H9 (cell line): ENCODE measurements around the gene RASGRF1. TPM values are rescaled to one million over a fixed set of nuclear protein-coding genes. Genes with fewer than 3 reads are reported as not detected.

Source experiments
- DNase-seq: peaks from one replicate; pipeline ENCODE4 v3.0.0-alpha.2; 2017
- H2AFZ ChIP-seq: one replicate; pipeline ENCODE4 v1.6.1; 2013; ENCODE audit warnings: mild to moderate bottlenecking, low read length, control low read depth, moderate library complexity
- H2AK5ac ChIP-seq: 2 replicates; pipeline ENCODE4 v1.6.1; 2013; ENCODE audit warnings: low read length, control low read depth, mixed read lengths; ENCODE audit not compliant: insufficient read length
- H2BK120ac ChIP-seq: one replicate; pipeline ENCODE4 v1.6.1; 2013; ENCODE audit warnings: low read depth, mild to moderate bottlenecking, low read length, control low read depth, inconsistent platforms; ENCODE audit not compliant: poor library complexity, severe bottlenecking
- H2BK12ac ChIP-seq: 2 replicates; pipeline ENCODE4 v1.6.1; 2013; ENCODE audit warnings: low read length, control low read depth, mixed read lengths, low read depth; ENCODE audit not compliant: insufficient read length
- H2BK15ac ChIP-seq: 2 replicates; pipeline ENCODE4 v1.6.1; 2013; ENCODE audit warnings: low read depth, low read length, control low read depth
- H2BK20ac ChIP-seq: one replicate; pipeline ENCODE4 v1.6.1; 2013; ENCODE audit warnings: low read depth, mild to moderate bottlenecking, low read length, control low read depth, inconsistent platforms; ENCODE audit not compliant: poor library complexity, severe bottlenecking
- H2BK5ac ChIP-seq: 2 replicates; pipeline ENCODE4 v1.6.1; 2013; ENCODE audit warnings: low read length, control low read depth, mixed read lengths; ENCODE audit not compliant: insufficient read length
- H3K14ac ChIP-seq: 2 replicates; pipeline ENCODE4 v1.6.1; 2013; ENCODE audit warnings: low read length, control low read depth; ENCODE audit not compliant: insufficient read depth
- H3K18ac ChIP-seq: 2 replicates; pipeline ENCODE4 v1.6.1; 2013; ENCODE audit warnings: low read depth, mild to moderate bottlenecking, mixed read lengths, low read length, control low read depth; ENCODE audit not compliant: insufficient read length
- H3K23ac ChIP-seq: 2 replicates; pipeline ENCODE4 v1.6.1; 2013; ENCODE audit warnings: low read length, control low read depth, mixed read lengths, low read depth; ENCODE audit not compliant: insufficient read length
- H3K23me2 ChIP-seq: 2 replicates; pipeline ENCODE4 v1.6.1; 2013; ENCODE audit warnings: low read depth, mild to moderate bottlenecking, mixed read lengths, low read length, control low read depth; ENCODE audit not compliant: insufficient read length, poor library complexity, severe bottlenecking
- H3K27ac ChIP-seq: 2 replicates; pipeline ENCODE4 v1.5.1; 2013; ENCODE audit warnings: low read length, control low read depth, mixed read lengths, low read depth; ENCODE audit not compliant: insufficient read length
- H3K27me3 ChIP-seq: 2 replicates; pipeline ENCODE4 v1.6.1; 2013; ENCODE audit warnings: low read length, control low read depth, inconsistent platforms; ENCODE audit not compliant: insufficient read depth
- H3K4ac ChIP-seq: 2 replicates; pipeline ENCODE4 v1.6.1; 2013; ENCODE audit warnings: low read depth, mild to moderate bottlenecking, control low read depth, inconsistent platforms, low read length, moderate library complexity
- H3K4me1 ChIP-seq: 2 replicates; pipeline ENCODE4 v1.6.1; 2013; ENCODE audit warnings: low read length, control low read depth, inconsistent platforms; ENCODE audit not compliant: insufficient read depth
- H3K4me2 ChIP-seq: 2 replicates; pipeline ENCODE4 v1.6.1; 2013; ENCODE audit warnings: low read length, control low read depth, mixed read lengths; ENCODE audit not compliant: insufficient read length, insufficient read depth
- H3K56ac ChIP-seq: 2 replicates; pipeline ENCODE4 v1.6.1; 2013; ENCODE audit warnings: low read depth, mild to moderate bottlenecking, mixed read lengths, low read length, control low read depth; ENCODE audit not compliant: insufficient read length
- H3K79me1 ChIP-seq: 2 replicates; pipeline ENCODE4 v1.6.1; 2013; ENCODE audit warnings: low read depth, mild to moderate bottlenecking, moderate library complexity, low read length, control low read depth, inconsistent platforms; ENCODE audit not compliant: insufficient read depth, poor library complexity, severe bottlenecking
- H3K79me2 ChIP-seq: 2 replicates; pipeline ENCODE4 v1.6.1; 2013; ENCODE audit warnings: low read length, control low read depth, inconsistent platforms; ENCODE audit not compliant: insufficient read depth
- H3K9ac ChIP-seq: 2 replicates; pipeline ENCODE4 v1.6.1; 2013; ENCODE audit warnings: low read length, control low read depth, mixed read lengths; ENCODE audit not compliant: insufficient read length; ENCODE audit errors: extremely low read depth
- H3K9me3 ChIP-seq: one replicate; pipeline ENCODE4 v1.6.1; 2013; ENCODE audit warnings: low read depth, low read length, inconsistent platforms; ENCODE audit not compliant: control insufficient read depth
- H3T11ph ChIP-seq: one replicate; pipeline ENCODE4 v1.6.1; 2013; ENCODE audit warnings: mild to moderate bottlenecking, low read length, control low read depth, inconsistent platforms
- H4K20me1 ChIP-seq: one replicate; pipeline ENCODE4 v1.6.1; 2013; ENCODE audit not compliant: control insufficient read depth, insufficient read length, insufficient read depth
- H4K5ac ChIP-seq: 2 replicates; pipeline ENCODE4 v1.6.1; 2013; ENCODE audit warnings: low read depth, mild to moderate bottlenecking, mixed read lengths, low read length, control low read depth; ENCODE audit not compliant: insufficient read length
- H4K8ac ChIP-seq: replicated peaks from 2 replicates; pipeline ENCODE4 v1.6.1; 2013; ENCODE audit warnings: low read length, control low read depth, mixed read lengths, low read depth; ENCODE audit not compliant: insufficient read length
- H4K91ac ChIP-seq: 2 replicates; pipeline ENCODE4 v1.6.1; 2013; ENCODE audit warnings: low read depth, mild to moderate bottlenecking, moderate library complexity, mixed read lengths, low read length, control low read depth; ENCODE audit not compliant: insufficient read length
- H3K27ac Mint-ChIP-seq, 3 experiments: 2 replicates in 2 of 3; 3 replicates in 1 of 3; pipeline ENCODE4 v1.8.0; 2020 to 2021; ENCODE audit warnings: mixed read lengths in 3 of 3, mild to moderate bottlenecking in 1 of 3, moderate library complexity in 1 of 3
- H3K27me3 Mint-ChIP-seq: 2 replicates; pipeline ENCODE4 v1.8.0; 2021; ENCODE audit warnings: low read depth, mild to moderate bottlenecking, moderate library complexity, mixed read lengths
- H3K36me3 Mint-ChIP-seq, 3 experiments: 2 replicates in 2 of 3; 3 replicates in 1 of 3; pipeline ENCODE4 v1.8.0; 2020 to 2021; ENCODE audit warnings: low read depth in 3 of 3, mixed read lengths in 3 of 3; ENCODE audit not compliant: insufficient read depth in 1 of 3
- H3K4me1 Mint-ChIP-seq, 2 experiments: 2 replicates each; pipeline ENCODE4 v1.8.0; 2020; ENCODE audit warnings: mixed read lengths in 2 of 2
- H3K4me3 Mint-ChIP-seq, 2 experiments: 2 replicates in 1 of 2; 3 replicates in 1 of 2; pipeline ENCODE4 v1.8.0; 2020 to 2021; ENCODE audit warnings: mild to moderate bottlenecking in 2 of 2, mixed read lengths in 2 of 2, moderate library complexity in 1 of 2
- H3K9me3 Mint-ChIP-seq, 2 experiments: 2 replicates in 1 of 2; 3 replicates in 1 of 2; pipeline ENCODE4 v1.8.0; 2020; ENCODE audit warnings: mild to moderate bottlenecking in 2 of 2, mixed read lengths in 2 of 2, moderate library complexity in 1 of 2
- WGBS: extraction: QIAGEN DNeasy Blood & Tissue Kit; methylation state at CpG from one replicate; pipeline ENCODE4 v1.1.7; 2013; ENCODE audit warnings: missing lambda C conversion rate, low lambda C conversion rate, mixed read lengths; ENCODE audit not compliant: insufficient read length; ENCODE audit errors: extremely low coverage; 5-methylcytosine and 5-hydroxymethylcytosine counted together
- total RNA-seq: library from RNA; stranded (reverse); gene quantifications from 2 replicates; pipeline ENCODE4 v1.2.1, GENCODE V29; 2021
- TF ChIP-seq, protein P1 (sequence below): fragments of 200-600 bp; sonication (generic); conservative IDR thresholded peaks from 3 replicates; pipeline ENCODE4 v1.8.0; 2021; ENCODE audit warnings: antibody characterized with exemption, mild to moderate bottlenecking

The RASGRF1 gene
- total RNA-seq, 1 experiment from 2014 or later: 0.48 TPM

DNA sequence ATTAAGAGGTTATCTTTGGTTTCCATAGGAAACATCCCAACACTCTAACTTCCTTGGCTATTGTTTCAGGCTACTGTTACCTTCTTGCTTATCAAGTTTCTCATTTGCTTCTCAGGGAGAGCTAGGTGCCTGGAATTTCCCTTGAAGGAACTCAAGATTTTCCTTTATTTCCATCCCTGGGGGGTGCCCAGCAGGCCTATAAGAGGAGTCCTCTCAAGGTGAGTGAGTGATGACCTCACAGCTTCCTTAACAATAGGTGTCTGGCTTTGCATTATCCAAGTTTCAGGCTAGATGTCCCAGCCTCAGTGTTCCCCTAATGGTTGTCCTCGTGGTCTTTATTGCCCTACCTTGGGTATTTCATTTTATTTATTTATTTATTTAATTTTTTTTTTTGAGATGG lies 133.6 kb downstream of the RASGRF1 start:
- Histone ChIP-seq H3K23ac (no peak overlapping the region), H3K9me3 (no peaks in the 10 kb centered on the region), H3T11ph (no peak overlapping the region), H4K91ac (no peak overlapping the region), H3K23me2 (no peaks in the 10 kb centered on the region), H3K27ac (no peak overlapping the region), H4K5ac (no peak overlapping the region), H3K79me2 (no peaks in the 10 kb centered on the region), H3K14ac (no peak overlapping the region), H3K18ac (no peak overlapping the region), H3K27me3 (no peaks in the 10 kb centered on the region), H3K4me2 (no peak overlapping the region), H3K4ac (no peak overlapping the region), H3K79me1 (no peaks in the 10 kb centered on the region), H2BK15ac (no peak overlapping the region), H2BK5ac (no peak overlapping the region), H2AK5ac (no peak overlapping the region), H4K20me1 (no peaks in the 10 kb centered on the region), H2BK12ac (no peak overlapping the region), H3K4me1 (peaks cover 5% of the 10 kb centered on the region; the same call in 1 of the 2 replicates), H3K56ac (no peak overlapping the region), H3K9ac (no peak overlapping the region), H4K8ac (no peak overlapping the region), H2AFZ (no peak overlapping the region), H2BK120ac (no peak overlapping the region), H2BK20ac (no peak overlapping the region)
- TF ChIP-seq, protein P1, sequence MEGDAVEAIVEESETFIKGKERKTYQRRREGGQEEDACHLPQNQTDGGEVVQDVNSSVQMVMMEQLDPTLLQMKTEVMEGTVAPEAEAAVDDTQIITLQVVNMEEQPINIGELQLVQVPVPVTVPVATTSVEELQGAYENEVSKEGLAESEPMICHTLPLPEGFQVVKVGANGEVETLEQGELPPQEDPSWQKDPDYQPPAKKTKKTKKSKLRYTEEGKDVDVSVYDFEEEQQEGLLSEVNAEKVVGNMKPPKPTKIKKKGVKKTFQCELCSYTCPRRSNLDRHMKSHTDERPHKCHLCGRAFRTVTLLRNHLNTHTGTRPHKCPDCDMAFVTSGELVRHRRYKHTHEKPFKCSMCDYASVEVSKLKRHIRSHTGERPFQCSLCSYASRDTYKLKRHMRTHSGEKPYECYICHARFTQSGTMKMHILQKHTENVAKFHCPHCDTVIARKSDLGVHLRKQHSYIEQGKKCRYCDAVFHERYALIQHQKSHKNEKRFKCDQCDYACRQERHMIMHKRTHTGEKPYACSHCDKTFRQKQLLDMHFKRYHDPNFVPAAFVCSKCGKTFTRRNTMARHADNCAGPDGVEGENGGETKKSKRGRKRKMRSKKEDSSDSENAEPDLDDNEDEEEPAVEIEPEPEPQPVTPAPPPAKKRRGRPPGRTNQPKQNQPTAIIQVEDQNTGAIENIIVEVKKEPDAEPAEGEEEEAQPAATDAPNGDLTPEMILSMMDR: no peak
- Mint-ChIP-seq H3K4me3 (no peak overlapping the region), H3K4me1 (peaks cover 16 to 19% of the 10 kb centered on the region in 2 experiments), H3K36me3 (no peaks in the 10 kb centered on the region; a peak in 1 of 7 replicates), H3K9me3 (peaks cover 0 to 3% of the 10 kb centered on the region in 2 experiments; a peak in 2 of 5 replicates), H3K27me3 (peaks cover 5% of the 10 kb centered on the region; the same call in 1 of the 2 replicates), H3K27ac (0 out of 7 replicates have a peak overlapping the region, but pooled peaks of 1 of the 3 experiments have one; percentile 17)
- WGBS: no CpG with 5 or more reads among the region's 1 CpG
- DNase-seq: no peak
